Measurements from ENCODE around the gene SEC24D.

Gene SEC24D

DNA sequence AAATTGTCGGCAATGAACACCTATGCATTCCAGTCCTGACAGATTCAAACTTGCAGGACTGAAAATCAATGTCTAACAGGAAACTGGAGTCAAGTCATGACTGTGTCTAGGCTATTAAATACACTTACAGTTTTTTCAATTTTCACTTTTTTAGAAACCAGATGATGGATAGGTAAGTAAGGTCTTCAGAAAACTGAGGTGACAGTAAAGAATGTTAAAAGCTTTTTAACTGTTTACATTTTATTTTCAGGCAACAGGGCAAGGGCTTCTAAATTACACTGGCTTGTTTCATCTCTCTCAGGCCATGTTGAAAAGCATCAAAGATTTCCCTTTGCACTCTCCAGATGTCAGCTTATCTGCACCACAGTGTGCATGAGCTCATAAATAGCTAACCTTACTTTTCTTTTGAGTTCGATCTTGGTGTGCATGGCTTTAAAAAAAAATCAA lies 65.2 kb downstream of the SEC24D start:
- no peak for DNase-seq

DNA sequence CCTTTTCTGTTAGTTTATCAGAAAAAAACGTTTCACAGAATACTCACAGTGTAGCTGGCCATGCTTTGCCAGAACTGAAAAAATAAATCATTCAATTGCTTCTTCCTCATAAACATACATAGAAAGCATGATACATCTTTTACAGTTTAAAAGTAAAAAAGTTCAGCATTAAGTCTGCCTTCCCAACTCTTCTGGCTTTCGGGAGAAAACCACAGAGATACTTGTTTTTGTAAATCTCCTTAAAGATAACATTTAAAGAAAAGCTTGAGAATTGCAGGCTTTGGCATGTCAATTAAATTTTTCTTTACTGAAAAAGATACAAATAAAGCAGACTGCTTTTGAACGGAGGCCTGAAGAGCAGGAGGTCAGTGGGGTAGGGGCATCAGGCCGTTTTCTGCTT lies 66.8 kb downstream of the SEC24D start:
- no peak for DNase-seq

DNA sequence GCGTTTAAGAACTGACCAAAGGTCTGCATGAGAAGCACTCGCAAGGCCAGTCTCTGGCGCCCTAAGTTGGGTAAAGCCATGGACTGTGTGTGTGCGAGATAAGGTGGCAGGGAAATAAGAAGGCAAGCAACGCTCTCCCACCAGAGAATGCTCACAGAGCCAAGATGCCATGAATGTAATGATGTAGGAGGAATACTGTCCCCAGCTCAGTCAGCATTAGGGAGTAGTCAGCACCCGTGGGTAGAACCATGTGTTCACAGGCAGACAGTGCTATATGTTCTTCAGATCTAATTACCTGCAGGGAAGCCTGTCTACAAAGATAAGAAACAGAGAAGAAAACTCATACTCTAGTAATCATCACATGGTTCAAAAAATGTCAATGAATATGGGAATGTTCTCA lies 68.8 kb downstream of the SEC24D start:
- DNase-seq, result no peak

DNA sequence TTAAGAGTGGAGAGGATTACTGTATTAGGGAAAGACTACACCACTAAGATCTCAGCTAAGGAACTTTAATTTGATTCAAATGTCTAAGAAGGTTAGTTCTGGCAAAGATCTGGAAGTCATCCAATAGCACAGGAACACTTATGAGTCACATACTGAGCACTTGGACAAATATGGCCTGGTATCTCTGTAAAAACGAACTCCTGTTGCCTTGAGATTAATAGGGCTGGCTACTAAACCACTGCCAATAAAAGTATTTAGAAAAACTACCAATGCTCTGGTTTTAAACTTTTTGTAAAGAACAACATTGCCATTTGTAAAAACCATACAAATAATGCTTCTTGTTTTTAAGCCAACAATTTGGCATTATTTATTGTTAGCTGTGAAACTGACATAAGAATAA lies 70.5 kb downstream of the SEC24D start:
- no peak for DNase-seq

DNA sequence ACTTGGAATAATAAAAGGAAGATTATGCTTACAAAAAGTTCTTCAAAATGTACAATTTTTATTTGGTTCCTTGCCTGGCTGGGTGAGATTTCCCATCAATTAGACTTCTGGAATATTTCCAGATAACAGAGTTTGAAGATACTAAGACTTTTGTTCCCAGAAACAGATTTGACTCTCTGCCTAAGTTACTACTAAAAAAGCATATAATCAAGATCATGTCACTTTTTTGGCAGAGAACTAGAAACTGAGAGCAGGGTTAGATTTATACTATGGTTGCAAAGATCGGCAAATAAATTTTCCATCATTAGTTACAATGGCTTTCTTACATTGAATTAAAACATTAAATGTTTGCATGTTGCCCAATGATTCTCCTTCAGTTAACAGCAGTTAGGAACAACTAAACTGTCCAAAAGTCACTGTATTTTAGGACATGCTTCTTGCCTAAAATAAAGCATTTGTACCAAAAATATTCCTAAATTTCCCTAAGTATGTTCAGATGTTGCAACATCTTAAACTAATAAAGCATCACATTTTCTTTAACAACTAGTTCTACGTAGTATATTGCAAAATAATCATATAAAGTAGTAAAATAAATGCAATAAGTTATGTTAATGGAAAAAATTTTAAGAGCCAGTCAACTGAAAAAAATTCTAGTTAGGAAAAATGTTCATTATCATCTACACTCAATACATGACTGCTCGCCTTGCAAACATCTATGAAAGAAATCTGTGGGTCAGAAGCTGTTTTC lies 73.0 kb downstream of the SEC24D start:
- no peak for DNase-seq

DNA sequence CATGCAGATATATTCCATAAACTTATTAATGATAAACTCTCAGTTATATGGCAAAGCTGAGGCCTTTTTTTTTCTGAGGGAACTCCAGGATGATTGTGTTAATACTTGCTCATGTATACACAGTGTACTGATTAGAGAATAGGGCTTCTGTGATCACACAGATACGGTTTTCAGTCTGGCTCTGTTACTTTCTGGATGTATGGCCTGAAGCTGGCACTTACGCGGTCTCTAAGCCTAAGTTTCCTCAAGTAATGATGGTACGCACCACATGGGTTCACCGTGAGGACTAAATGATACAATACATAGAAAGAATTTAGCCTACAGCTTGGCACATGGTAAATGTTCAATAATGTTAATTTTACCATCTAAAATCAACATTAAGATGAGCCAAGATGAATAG lies 73.8 kb downstream of the SEC24D start:
- no peak for DNase-seq

DNA sequence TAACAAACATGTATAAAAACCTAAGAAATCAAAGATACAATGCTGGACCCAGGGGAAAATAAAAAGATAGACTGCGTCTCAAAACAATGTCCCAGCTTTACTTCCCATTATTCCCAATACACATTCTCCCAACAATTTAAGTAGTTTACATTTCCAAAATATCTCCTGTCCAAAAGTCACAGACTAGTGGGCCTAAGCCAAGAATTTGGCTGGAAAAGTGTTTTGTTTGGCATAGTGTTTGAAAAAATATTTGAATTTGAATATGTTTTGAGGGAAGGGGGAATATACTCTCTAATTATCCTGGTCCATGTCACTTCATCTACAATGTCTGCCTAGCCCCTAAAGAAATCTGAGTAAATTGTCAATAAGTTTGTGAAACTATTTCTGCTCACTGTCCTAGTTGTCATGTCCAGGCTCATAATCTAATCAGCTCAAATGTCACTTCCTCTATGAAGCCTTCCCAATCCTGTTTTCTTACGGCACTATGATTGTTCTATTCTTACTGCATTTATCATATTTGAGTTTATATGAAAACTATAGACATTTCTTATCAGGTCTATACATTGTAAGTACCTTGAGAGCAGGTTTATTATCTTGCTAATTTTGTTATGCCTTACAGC lies 74.4 kb downstream of the SEC24D start:
- no peak for DNase-seq

DNA sequence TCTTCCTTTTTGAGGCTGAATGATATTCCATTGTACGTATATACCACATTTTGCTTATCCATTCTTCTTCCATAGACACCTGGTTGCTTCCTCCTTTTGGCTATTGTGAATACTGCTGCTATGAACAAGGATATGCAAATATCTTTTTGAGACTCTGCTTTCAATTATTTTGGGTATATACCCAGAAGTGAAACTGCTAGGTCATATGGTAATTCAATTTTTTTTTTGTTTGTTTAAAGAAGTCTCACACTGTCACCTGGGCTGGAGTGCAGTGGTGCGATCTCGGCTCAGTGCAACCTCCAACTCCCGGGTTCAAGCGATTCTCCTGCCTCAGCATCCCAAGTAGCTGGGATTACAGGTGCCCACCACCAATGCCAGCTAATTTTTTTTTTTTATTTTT lies 75.4 kb downstream of the SEC24D start:
- no peak for DNase-seq

DNA sequence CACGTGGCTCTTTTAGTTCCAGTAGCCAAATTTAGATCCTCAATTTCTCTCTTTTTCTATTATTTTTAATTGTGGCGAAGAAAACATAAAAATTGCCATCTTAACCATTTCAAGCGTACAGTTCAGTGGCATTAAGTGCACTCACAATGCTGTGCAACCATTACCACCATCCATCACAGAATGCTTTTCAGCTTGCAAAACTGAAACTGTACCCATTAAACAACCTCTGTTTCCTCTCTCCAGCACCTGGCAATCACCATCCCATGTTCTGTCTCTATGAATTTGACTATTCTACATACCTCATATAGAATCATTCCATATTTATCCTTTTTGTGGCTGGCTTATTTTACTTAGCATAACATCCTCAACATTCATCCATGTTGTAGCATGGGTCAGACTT lies 75.8 kb downstream of the SEC24D start:
- no peak for DNase-seq

DNA sequence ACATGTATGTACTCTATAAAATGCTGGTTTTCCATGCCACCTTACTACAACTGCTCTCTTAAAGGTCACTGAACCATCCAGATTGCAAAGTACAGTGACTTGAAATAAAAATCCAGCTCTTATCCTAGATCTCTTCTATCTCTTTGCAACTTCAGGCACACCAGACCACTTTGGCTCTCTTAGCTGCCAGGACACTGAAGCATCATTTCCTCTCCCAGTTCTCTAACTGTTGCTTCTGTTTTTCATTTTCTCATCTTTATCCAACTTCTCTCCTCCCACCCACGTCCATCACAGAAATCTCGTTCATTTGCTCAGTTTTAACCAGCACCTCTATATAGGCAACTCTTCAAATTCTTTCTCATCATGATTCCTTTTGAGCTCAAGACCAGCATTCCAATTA lies 76.4 kb downstream of the SEC24D start:
- DNase-seq, result no peak

DNA sequence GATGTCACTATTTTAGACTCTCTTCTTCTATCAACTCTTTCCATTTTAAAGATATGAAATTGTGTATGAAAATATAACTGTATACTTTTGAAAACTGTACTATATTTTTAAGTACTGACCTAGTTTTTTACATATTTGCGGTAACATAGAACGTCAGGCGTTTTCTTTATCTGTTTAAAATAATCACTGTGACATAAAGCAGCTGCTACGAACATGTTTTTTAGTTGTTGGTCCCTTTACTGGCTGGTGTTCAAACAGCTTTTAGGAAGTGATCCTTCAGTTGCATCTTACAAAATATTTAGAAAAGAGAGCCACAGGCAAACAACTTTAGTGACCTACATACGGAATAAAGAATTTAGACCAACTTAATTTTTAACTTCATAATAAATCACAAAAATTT lies 77.6 kb downstream of the SEC24D start:
- no peak for DNase-seq

DNA sequence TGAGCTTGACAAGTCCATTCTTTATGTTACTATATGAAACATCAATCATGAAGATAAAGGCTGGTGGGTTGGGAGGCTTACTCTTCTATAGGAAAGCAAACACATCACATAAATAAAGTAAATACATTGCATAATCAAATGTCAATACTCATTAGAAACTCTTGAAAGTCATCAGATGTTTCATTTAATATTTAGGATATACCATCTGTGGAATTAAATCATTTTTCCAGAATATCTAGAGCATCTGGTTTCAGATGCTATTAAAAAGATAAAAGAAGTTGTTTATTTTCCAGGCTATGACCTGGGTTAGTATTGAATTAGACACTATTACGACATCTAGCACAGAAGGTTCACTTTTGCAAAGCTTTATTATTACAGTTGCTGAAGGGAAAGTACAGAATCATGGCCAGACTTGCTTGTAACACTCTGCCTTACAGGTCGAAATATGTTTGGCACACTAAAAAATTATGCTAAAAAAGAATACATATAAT lies 78.1 kb downstream of the SEC24D start:
- DNase-seq, result no peak

DNA sequence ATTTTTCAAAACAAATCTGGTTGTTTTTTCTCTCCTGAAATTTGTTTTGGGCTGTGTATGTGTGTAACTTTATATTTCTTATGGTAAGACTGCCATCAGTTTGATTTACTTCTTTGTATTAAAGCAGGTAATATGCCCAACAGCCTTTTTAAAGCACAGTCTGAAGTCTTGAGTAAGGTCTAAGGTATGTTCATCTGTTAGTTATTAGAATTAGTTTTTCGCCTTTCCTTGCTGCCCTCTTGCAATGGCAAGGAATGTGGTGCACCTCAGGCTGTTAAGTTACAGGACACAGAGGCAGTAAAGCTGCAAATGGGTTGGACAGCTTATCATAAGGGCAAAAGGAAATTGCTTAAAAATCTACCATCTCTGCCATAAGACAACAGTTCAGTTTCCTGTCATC lies 79.0 kb downstream of the SEC24D start:
- no peak for DNase-seq

DNA sequence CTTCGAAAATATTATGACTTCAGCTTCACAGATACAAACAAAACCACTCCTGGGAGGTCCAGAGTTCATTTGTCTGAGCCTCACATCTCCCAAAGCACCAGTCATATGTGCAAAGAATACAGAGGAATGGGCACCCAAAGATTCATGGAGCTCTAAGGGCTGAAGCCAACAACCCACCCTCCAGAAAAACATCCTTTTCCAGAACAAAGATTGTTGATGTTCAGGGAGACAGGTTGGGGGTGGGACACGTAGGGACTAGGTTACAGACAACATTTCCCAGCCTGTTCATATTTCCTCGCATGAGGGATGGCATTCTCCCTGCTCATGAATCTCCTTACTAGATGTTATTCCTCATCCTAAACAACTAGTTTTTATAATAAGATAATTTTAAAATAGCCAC lies 79.5 kb downstream of the SEC24D start:
- no peak for DNase-seq

DNA sequence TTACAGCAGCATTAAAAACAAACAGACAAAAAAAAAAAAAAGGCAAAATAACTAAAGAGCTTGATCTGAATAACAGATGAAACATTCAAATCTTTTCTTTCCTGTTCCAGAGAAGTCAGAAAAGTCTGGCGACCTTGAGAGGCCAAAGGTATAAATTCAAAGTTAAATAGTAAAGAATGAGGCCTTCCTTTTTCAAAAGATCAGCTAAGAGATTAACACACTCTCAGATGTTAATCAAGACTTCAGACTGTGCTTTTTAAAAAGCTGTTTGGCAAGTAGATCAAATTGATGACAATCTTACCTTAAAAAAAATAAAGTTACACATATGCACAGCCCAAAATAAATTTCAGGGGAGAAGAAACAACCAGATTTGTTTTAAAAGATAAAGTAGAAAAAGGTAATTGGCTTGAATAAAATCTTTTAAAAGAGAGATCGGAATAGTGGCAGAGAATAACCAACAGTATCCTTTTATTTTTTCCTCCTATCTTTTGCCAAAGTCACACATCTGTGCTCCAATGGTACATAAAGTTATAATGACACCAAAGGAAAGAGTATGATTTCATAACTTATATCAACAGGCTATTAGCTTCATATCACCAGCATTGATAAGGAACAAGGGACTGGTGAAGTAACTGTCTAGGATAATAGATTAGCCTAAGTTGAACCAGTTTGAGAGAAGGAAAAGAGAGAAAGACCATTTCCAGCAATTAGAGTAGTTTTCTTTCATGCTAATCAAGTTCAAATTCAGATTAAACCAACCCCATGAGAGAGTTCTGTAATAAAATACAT lies 80.3 kb downstream of the SEC24D start:
- no peak for DNase-seq

DNA sequence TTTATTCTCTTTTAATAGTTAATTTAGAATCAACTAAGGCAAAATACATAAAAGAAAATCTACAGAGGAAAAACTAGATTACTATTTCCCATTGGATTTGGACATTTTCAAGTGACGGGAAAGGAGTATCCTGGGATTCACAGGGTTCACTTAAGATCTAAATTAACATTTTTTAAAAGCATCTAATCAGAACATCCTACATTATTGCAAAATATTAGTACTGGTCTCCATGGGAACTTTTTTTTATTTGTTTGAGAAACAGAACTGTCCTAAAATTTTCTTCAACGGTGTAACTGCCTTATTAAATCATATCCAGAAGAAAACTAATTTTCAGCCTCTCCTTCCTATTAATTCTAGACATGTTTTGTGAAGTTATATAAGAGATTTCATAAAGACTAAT lies 81.0 kb downstream of the SEC24D start:
- DNase-seq, result no peak

DNA sequence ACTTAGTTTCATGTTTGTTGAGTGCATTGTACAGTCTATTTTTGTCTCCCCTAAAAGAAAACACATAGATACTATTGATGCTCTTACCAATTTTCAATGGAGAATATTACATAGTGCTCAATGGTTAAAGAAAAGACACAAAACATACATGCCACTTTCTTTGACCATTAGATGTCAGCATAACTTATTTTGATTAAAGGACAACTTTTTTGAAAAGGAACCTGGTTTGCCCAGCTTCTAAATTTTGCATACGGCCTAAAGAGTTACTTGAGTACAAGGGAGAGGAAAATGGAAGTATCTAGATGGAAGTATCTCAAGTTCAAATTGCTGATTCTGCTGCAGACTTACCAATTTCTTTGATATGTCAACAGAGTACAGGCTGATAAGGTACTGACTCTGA lies 82.2 kb downstream of the SEC24D start:
- DNase-seq, result no peak

DNA sequence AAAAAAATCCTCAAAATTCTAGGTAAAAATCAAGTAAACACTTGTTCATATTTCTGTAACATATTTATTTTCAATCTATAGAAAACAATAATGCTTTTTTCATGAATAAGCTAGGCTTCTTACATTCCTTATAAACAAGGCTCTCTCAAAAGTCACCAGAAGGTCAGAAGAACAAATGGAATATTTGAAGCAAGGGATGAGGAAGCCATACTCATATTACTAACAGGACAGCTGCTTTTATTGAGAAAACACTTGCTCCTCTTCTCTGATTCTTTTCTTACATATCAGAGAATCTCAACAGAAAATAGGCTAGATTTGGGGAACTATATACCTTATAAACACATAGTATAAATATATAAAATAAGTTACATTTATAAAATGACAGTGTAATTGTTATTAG lies 82.8 kb downstream of the SEC24D start:
- no peak for DNase-seq

DNA sequence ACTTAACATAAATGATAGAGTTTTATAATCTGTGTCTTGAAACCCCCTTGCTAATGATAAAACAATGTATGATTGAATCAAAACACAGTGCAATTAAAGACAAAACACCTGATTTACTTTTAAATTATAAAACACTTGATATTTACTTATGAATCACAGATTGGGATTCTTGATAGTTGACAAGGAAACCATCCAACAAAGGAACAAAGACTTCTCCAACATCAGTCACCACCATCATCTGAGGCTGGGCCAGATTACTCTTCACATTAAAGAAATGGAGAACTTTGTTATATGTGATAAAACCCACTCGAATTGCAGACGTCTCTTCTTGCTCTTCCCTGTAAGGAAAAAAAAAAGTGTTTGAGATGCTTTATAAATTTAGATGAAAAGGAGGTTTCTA lies 83.4 kb downstream of the SEC24D start:
- DNase-seq, result no peak

DNA sequence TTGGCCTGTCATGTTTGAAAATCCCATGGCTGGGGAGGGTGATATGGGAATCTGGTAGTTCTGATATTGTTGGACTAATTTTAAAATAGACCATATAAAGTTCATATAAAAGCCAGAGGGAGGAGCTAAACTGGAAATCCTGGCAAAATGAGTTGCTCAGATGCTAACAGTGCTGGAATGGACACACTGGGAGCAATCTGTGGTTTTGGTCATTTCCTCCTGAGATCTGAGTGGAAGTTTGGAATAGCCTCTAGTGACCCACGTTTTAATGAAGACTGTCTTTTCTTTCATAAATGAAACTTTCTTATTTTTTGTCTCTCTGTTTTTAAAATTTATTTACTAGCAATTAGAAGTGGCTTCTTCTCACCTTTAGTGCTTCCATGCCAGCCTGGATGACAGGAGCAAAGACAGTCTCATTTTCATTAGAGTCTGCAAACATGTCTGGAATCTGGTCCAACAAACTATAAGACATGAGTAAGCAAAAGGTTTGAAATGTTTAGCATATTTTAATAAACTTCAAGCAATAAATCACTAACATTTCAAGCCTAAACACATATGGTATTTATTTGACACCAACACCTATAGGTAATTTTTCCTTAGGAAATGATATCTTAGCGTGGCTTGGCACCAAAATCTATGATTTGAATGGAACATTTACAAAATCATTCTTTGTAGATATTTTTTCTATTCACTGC lies 84.2 kb downstream of the SEC24D start:
- no peak for DNase-seq

DNA sequence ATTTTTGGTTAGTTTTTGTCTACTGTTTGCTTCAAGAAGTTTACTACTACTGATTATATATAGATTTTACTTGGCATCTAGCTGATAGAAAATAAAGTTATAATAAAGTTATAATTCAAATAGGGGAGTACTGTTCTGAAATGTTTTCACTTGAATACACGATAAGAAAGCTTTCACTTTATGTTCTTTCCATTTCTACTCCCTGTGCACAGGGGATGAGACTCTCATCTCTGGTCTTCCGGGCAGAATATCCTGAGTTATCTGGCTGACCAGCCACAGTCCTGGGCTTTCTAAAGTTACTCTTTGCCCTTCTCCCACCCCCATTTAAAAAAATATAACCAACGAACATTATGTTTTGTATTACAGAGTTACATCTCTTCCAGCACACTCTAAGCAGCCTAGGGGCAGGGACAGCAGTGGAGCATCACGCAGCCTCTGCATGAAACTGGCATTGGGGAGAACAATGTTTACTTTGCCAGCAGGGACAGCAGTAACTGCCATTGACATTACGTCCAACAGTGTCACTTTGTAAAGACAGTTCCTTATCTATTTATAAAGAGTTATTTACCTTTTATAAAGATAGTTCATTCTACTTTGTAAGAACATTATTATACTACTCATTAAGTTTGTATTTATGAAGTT lies 86.5 kb downstream of the SEC24D start:
- DNase-seq, result no peak

DNA sequence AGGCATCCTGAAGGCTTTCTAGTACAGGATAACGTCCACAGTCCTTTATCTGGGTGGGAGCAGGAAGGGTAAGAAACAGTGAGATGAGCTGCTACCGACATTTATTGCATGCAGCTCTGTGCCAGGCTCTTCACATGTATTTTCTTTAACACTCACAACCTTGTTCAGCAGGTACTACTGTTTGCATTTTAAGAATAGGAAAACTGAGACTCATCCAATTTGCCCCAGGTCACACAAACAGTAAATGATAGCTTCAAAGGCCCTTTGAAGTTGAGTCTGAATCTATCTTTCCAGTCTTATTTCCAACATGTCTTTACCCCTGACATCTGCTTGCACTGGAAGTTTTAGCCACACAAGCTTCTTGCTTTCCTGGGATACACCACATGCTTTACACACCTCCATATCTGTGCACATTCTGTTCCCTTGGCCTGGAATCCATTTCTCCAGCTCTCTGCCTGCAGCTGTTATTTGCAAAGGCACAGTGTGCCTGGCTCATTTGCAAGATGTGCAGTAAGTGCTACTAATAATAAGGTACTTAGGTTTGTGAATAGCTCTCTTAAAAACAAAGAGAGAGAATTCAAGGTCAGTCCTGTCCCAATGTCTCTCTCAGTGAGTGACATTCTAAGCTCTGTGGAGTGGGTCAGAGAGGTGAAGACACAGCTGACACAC lies 89.5 kb downstream of the SEC24D start:
- DNase-seq, result no peak
